Left ventricle myocardium inferior (tissue), 1 donor: ENCODE measurements around the gene C20orf96. TPM values are rescaled to one million over a fixed set of nuclear protein-coding genes. Genes with fewer than 3 reads are reported as not detected.
A peak's percentile ranks its signal among the peaks of the same experiment; 100 is the strongest.

Experiments
- DNase-seq: peaks from one replicate; pipeline ENCODE4 v3.0.0-alpha.2; 2020
- H3K27ac ChIP-seq: fragments of 200-600 bp; replicated peaks from 2 replicates; pipeline ENCODE4 v1.8.0; 2021
- H3K27me3 ChIP-seq: fragments of 200-600 bp; 2 replicates; pipeline ENCODE4 v1.8.0; 2021; ENCODE audit warnings: low read depth
- H3K36me3 ChIP-seq: fragments of 200-600 bp; 2 replicates; pipeline ENCODE4 v1.8.0; 2021
- H3K4me1 ChIP-seq: fragments of 200-600 bp; 2 replicates; pipeline ENCODE4 v1.8.0; 2021
- H3K4me3 ChIP-seq: fragments of 200-600 bp; 2 replicates; pipeline ENCODE4 v1.8.0; 2021; ENCODE audit warnings: mild to moderate bottlenecking, moderate library complexity
- H3K9me3 ChIP-seq: fragments of 200-600 bp; replicated peaks from 2 replicates; pipeline ENCODE4 v1.8.0; 2021
- CTCF ChIP-seq: fragments of 200-600 bp; IDR thresholded peaks from 2 replicates; pipeline ENCODE4 v1.8.0; 2021; ENCODE audit warnings: antibody characterized with exemption, mild to moderate bottlenecking, borderline replicate concordance
- intact Hi-C: fragments of 100-400 bp; cut with micrococcal nuclease; formaldehyde crosslinking; loops from one replicate; pipeline ENCODE4 v1.11.0; 2022
- total RNA-seq: library from RNA; stranded (reverse); fragmentation: NEBNext Ultra II Directional; extraction: Animal tissue kit (Norgen Biotek cat#: 25700); gene quantifications from one replicate; pipeline ENCODE4 v1.2.1, GENCODE V29; 2021
- donor health status: DM: no; HTN: yes; CAD: no; lungs with severe emphysema.

The C20orf96 gene
- total RNA-seq, 1 donor from 2014 or later = 6.6 TPM

DNA sequence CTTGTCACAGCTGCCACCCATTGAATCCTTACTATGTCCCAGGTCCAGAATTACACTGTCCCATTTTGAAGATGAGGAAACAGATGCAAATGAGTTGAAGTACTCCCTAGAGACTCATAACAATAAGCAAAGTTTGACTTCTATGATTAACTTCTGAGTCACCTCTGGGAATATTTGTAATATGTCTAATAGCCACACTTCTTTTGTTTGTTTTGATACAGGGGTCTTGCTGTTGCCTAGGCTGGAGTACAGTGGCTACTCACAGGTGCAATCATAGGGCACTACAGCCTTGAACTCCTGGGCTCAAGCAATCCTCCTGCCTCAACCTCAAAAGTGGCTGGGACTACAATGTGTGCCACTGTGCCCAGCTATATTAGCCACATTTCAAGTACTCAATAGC, 23.4 kb upstream of the C20orf96 start:
- Histone ChIP-seq H3K9me3 (no peaks in the 10 kb centered on the region), H3K4me3 (no peak overlapping the region), H3K27ac (no peak overlapping the region), H3K27me3 (no peaks in the 10 kb centered on the region), H3K4me1 (peaks cover 19% of the 10 kb centered on the region), H3K36me3 (no peaks in the 10 kb centered on the region)
- no peak for TF ChIP-seq CTCF
- intact Hi-C loops = no loop called here
- DNase-seq = no peak

DNA sequence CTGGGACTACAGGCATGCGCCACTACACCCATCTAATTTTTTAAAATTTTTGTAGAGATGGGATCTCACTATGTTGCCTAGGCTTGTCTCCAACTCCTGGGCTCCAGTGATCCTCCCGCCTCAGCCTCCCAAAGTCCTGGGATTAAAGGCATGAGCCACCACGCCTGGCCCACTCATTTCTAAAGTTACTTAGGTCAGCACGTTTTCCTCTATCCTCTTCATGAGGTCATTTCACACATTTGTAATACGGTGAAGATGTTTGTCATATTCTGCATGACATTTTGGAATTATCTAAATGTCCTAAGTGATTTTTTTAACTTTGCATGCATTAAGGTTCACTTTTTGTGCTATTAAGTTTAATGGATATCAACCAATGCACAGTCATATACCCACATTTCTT, 22.9 kb upstream of the C20orf96 start:
- TF ChIP-seq CTCF = no peak
- Histone ChIP-seq H3K27me3 (no peaks in the 10 kb centered on the region), H3K4me3 (no peak overlapping the region), H3K27ac (no peak overlapping the region), H3K4me1 (peaks cover 20% of the 10 kb centered on the region), H3K9me3 (no peaks in the 10 kb centered on the region), H3K36me3 (no peaks in the 10 kb centered on the region)
- intact Hi-C loops = no loop called here
- no peak for DNase-seq

GRCh38 chr20:312866-313265, 22.3 kb upstream of the C20orf96 start:
- no peak for TF ChIP-seq CTCF
- Histone ChIP-seq H3K27ac (no peak overlapping the region), H3K4me3 (no peak overlapping the region), H3K36me3 (no peaks in the 10 kb centered on the region), H3K9me3 (no peaks in the 10 kb centered on the region), H3K4me1 (peaks cover 20% of the 10 kb centered on the region), H3K27me3 (no peaks in the 10 kb centered on the region)
- intact Hi-C loops = no loop called here
- DNase-seq = no peak

DNA sequence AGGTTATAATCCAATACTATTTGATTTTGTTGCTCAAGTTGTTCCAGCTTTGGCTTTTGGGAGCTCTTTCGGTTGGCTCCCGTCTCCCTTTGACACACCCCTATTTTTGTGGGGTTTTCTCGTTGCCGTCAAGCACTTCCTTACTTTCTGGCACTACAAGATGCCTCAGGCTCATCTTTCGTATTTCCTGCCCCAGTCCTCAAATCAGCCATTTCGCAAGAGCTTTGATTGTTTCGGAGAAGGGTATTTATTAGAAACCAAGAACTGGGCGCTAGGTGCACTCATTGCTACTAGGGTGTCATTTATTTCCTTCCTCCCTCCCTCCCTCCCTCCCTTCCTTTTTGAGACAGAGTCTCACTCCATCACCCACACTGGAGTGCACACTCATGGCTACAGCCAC, 21.5 kb upstream of the C20orf96 start:
- intact Hi-C loops = no loop called here
- H3K27ac ChIP-seq = no peak overlapping the region
- no peak for TF ChIP-seq CTCF
- no peaks in the 10 kb centered on the region for H3K27me3 ChIP-seq
- no peak overlapping the region for H3K4me3 ChIP-seq
- peaks cover 20% of the 10 kb centered on the region for H3K4me1 ChIP-seq
- no peaks in the 10 kb centered on the region for H3K9me3 ChIP-seq
- H3K36me3 ChIP-seq = no peaks in the 10 kb centered on the region
- no peak for DNase-seq

- no peaks in the 10 kb centered on the region for H3K36me3 ChIP-seq
- no peak overlapping the region for H3K4me3 ChIP-seq
- no peak for TF ChIP-seq CTCF
- H3K9me3 ChIP-seq = no peaks in the 10 kb centered on the region
- no peak for DNase-seq
- no peaks in the 10 kb centered on the region for H3K27me3 ChIP-seq
- no peak overlapping the region for H3K27ac ChIP-seq
- intact Hi-C loops = no loop called here
- H3K4me1 ChIP-seq = peaks cover 20% of the 10 kb centered on the region
Observed at GRCh38 chr20:311609-312008, 21.1 kb upstream of the C20orf96 start.

DNA sequence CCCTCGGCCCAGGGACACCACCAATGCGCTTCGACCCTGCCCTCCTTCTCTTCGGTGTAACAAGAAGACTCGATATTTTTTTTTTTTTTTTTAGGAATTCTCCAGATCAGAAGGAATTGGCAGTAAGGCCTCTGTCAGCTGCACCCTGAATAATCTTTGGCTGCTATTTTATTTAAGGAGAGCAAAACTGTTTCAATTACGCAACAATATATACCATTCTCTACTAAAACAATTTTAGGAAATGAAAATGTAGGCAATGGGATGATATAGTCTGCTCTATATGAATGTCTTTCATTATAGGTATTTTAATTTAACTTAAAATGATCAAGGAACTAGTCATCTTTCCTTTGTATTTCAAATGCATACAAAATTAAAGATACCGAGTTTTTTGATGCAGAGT, 20.1 kb upstream of the C20orf96 start:
- Histone ChIP-seq H3K9me3 (no peaks in the 10 kb centered on the region), H3K4me1 (peaks cover 20% of the 10 kb centered on the region), H3K27me3 (no peaks in the 10 kb centered on the region), H3K27ac (peak overlapping the region; percentile 84), H3K36me3 (no peaks in the 10 kb centered on the region), H3K4me3 (peak overlapping the region; percentile 69)
- intact Hi-C loops = no loop called here
- TF ChIP-seq CTCF = no peak
- no peak for DNase-seq
